ENCODE measurements around the gene RASAL1. TPM values are rescaled to one million over a fixed set of nuclear protein-coding genes. Genes with fewer than 3 reads are reported as not detected.

Gene RASAL1
- total RNA-seq, 4 donors from 2014 or later, result not detected

- no peaks in the 10 kb centered on the region for H3K4me1 ChIP-seq
- no peak overlapping the region for H3K27ac ChIP-seq
- H3K9me3 ChIP-seq, result no peaks in the 10 kb centered on the region
- H3K36me3 ChIP-seq, result no peaks in the 10 kb centered on the region
- ATAC-seq (no peak), DNase-seq (no peak)
- TF ChIP-seq POLR2A (IDR thresholded peaks at IDR 0.05), result no peak
- TF ChIP-seq CTCF (IDR thresholded peaks at IDR 0.05 in 4 of 5, conservative IDR thresholded peaks at IDR 0.05 in 1 of 5), result no peak
- H3K27me3 ChIP-seq, result peaks cover 15 to 25% (median 17%) of the 10 kb centered on the region in 3 donors
- intact Hi-C loops (cut with DNase I; ENCODE audit: low total_unique reads), result no loop called here
- no peak overlapping the region for H3K4me3 ChIP-seq
- in situ Hi-C loops (cut with MboI; ENCODE audit: low sequenced_read_pairs in 4 of 4), result no loop called here
These were observed 1.5 kb upstream of the RASAL1 start for GRCh38 chr12:113136990-113137511.

GRCh38 chr12:113136128-113136989, 798 bp upstream of the RASAL1 start:
- peaks cover 15 to 25% (median 17%) of the 10 kb centered on the region in 3 donors for H3K27me3 ChIP-seq
- no peaks in the 10 kb centered on the region for H3K4me1 ChIP-seq
- in situ Hi-C loops (cut with MboI; ENCODE audit: low sequenced_read_pairs in 4 of 4), result no loop called here
- no peak overlapping the region for H3K4me3 ChIP-seq
- TF ChIP-seq POLR2A (IDR thresholded peaks at IDR 0.05) (no peak), CTCF (IDR thresholded peaks at IDR 0.05 in 4 of 5, conservative IDR thresholded peaks at IDR 0.05 in 1 of 5) (no peak)
- intact Hi-C loops (cut with DNase I; ENCODE audit: low total_unique reads), result no loop called here
- H3K9me3 ChIP-seq, result no peaks in the 10 kb centered on the region
- DNase-seq (no peak), ATAC-seq (no peak)
- H3K36me3 ChIP-seq, result no peaks in the 10 kb centered on the region
- H3K27ac ChIP-seq, result no peak overlapping the region

GRCh38 chr12:113134521-113134951, 1.0 kb downstream of the RASAL1 start:
- in situ Hi-C loops (cut with MboI; ENCODE audit: low sequenced_read_pairs in 4 of 4) (no loop called here), intact Hi-C loops (cut with DNase I; ENCODE audit: low total_unique reads) (no loop called here)
- no peaks in the 10 kb centered on the region for H3K9me3 ChIP-seq
- H3K4me1 ChIP-seq, result no peaks in the 10 kb centered on the region
- DNase-seq (no peak), ATAC-seq (no peak)
- H3K27ac ChIP-seq, result no peak overlapping the region
- H3K27me3 ChIP-seq, result peaks cover 15 to 25% (median 17%) of the 10 kb centered on the region in 3 donors
- H3K36me3 ChIP-seq, result no peaks in the 10 kb centered on the region
- TF ChIP-seq CTCF (IDR thresholded peaks at IDR 0.05 in 4 of 5, conservative IDR thresholded peaks at IDR 0.05 in 1 of 5) (no peak), POLR2A (IDR thresholded peaks at IDR 0.05) (no peak)
- no peak overlapping the region for H3K4me3 ChIP-seq

- TF ChIP-seq CTCF (IDR thresholded peaks at IDR 0.05 in 4 of 5, conservative IDR thresholded peaks at IDR 0.05 in 1 of 5), result no peak
- no peak for TF ChIP-seq POLR2A (IDR thresholded peaks at IDR 0.05)
- Histone ChIP-seq H3K9me3 (no peaks in the 10 kb centered on the region), H3K27ac (no peak overlapping the region), H3K4me3 (no peak overlapping the region), H3K27me3 (peaks cover 15 to 25% (median 17%) of the 10 kb centered on the region in 3 donors), H3K36me3 (no peaks in the 10 kb centered on the region), H3K4me1 (no peaks in the 10 kb centered on the region)
- ATAC-seq (no peak), DNase-seq (no peak)
- in situ Hi-C loops (cut with MboI; ENCODE audit: low sequenced_read_pairs in 4 of 4) (no loop called here), intact Hi-C loops (cut with DNase I; ENCODE audit: low total_unique reads) (no loop called here)
These were observed 1.5 kb downstream of the RASAL1 start for GRCh38 chr12:113134071-113134470.
